HG03575 (cell line): ENCODE measurements around the gene STAB2.
"Not testable (repeated sequence)": the region's sequence is repeated elsewhere in the genome, so short reads cannot be mapped to it uniquely, and the experiment has no call there.

ENCODE experiments used
- ATAC-seq: cut with Tn5 transposase; IDR thresholded peaks from one replicate; pipeline ENCODE4 v1.9.1; 2021; ENCODE audit not compliant: unreplicated experiment, insufficient number of reproducible peaks, low FRiP score; ENCODE audit errors: extremely low read depth

STAB2 gene

DNA sequence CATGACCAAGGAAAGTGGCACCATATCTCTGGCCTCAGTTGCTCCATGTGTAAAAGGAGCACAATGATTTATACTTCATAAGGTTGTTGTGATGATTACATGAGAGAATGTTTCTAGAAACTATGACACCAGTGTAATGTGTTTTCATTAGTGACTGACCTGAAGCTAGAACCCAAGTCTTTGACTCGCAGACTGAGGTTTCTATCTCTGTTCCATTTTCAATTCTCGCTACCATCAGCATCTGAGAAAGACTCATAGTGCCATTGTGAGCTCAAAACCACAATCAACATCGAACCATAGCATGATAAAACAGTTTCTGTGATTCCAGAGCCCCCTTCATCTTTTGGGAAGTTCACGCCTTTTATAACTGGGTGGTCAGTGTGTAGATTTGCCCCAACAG is 53.8 kb downstream of the STAB2 start:
- ATAC-seq = no peak

DNA sequence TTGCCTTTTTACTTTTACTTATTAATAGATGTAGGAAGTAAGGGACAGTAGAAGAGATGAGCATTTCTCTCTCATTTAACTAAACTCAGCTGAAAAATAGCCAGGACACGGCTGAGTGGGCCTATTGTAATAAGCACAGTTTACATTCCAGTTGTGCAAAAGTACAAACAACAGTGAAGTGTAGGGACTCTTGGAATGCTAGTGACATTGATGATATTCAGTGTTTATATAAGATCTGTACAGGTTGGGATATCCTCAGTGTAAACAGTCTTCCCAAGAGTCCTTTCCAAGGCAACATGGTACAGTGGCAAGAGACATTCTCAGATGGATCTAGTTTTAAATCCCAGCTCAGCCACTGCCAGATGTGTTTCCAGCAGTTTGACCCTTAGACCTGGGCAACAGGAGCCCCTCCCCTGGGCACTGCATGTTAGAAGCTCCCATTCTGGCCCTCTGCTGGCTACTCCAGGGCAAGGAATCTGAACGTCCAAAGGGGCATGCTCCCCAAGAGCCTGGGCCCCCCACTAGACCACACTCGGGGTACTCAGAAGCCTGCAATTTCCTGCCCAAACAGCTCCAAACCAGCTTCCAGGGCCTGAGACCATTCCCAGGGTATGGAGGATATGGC is 55.3 kb downstream of the STAB2 start:
- ATAC-seq = no peak

DNA sequence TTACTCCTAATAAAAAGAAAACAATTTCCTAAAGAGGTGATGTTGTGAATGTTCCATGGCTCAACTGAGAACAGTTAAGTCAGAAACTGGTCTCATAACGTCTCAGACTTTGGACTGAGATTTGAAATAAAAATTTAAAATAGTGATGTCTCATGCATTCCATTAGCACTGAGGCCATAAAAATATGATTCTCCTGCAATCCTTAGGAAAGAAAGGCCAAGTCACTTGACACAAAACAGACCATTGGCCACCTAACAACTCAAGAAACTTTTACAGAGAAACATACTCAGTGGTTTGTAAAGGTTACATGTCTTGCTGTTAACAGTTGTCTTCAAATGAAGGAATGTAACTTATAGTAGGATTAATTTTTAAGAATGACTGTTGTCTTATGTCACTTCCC is 58.1 kb downstream of the STAB2 start:
- ATAC-seq = no peak

DNA sequence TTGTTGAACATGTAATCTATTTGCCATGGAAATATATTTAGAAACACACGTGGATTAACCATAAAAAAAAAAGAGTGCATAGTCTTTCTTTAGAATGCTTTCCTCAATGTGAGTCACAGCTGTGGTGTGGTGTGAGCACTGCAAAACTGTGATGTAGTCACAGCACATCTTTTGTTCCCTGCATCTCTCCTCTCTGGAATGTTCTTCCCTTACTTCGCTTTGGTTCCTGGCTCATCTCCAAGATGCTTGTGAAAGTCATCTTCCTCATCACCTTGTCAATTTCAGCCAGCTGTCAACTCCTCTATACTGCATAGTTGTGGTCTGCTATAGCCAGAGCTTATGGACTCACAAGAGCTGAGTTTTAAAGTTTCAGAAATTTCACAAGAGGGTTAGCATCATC is 60.2 kb downstream of the STAB2 start:
- no peak for ATAC-seq

DNA sequence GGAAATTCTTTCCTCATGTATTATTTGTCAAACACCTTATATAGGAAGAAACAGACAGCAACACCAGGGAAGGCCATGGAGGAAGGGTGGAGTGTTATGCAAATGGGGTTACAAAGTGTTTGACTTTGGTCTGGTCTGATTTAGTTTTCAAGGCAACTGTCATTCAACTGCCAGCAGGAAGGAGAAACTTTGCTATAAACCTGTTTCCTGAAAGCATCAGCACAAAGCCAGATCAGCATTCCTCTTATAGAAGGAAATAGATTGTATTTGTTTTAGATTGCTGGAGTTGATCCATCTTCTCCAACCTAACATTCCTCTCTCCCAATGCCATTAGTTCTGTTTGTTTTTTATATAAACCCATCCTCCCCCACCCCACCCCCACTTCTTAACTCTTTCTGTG is 65.7 kb downstream of the STAB2 start:
- ATAC-seq = no peak

DNA sequence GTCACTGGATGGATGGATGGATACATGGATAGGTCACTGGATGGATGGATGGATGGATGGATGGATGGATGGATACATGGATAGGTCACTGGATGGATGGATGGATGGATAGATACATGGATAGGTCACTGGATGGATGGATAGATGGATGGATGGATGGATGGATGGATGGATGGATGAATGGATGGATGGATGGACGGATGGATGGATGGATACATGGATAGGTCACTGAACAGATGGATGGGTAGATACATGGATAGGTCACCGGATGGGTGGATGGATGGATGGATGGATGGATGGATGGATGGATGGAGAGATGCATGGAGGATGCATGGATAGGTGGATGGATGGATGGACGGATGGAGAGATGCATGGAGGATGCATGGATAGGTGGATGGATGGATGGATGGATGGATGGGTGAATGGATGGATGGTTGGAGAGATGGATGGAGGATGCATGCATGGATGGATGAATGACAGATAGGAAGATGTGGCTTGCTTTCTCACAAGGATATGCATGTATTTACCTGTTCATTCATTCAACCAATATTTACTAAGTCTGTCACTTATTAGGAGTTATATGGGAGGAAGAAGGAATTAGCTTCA is 66.6 kb downstream of the STAB2 start:
- not testable (repeated sequence) for ATAC-seq

DNA sequence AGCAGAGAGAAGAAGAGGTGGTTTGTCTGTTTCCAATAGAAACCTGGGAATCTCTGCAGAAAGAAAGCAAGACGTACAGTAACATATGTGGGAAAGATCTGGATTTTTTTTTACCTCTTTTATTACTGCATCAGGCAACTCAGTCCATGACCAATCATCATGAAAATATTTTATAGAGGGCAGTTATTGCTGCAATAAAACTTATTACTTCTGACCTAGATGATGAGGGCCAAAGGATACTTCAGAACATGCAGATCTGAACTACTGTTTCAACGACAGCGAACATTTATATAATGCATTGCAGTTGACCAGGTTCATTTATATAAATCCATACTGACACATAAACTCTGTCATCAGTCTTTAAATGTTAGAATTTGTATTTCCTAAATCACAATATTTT is 67.7 kb downstream of the STAB2 start:
- no peak for ATAC-seq

DNA sequence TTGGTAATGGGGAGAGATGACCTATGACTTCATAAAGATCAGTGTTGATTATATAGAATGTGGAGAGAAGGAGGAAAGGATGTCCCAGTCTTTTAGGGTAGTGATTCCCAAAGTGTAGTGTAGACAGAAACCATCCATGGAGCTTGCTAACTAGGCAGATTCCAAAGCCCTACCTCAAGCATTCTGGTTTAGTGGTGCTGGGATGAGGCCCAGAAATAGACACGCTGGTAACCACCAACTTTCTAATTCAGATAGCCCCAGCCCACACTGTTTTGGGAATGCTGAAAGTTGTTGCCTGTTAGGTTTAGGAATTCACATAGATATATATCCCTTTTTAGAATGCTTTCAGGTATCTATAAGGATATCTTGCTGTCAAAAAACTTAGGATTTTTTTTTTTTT is 69.2 kb downstream of the STAB2 start:
- ATAC-seq = no peak

DNA sequence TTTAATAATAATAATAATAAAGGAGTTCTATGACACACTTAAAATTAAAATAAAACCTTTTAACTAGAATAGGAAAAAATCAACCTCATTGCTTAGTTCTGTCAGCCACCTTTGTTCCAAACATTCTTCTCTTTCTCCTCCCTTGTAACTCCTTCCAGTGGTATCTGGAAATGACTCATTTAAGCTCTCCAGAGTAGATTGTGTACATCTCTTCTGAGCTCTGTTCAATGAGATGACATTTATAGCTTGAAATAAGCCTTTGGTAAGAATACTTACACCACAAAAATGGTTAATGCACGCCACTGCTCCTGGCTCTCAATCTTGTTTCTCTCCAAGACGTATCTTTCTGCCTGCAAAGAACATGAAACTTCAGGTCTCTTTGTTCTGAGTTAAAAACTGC is 70.3 kb downstream of the STAB2 start:
- ATAC-seq = no peak

DNA sequence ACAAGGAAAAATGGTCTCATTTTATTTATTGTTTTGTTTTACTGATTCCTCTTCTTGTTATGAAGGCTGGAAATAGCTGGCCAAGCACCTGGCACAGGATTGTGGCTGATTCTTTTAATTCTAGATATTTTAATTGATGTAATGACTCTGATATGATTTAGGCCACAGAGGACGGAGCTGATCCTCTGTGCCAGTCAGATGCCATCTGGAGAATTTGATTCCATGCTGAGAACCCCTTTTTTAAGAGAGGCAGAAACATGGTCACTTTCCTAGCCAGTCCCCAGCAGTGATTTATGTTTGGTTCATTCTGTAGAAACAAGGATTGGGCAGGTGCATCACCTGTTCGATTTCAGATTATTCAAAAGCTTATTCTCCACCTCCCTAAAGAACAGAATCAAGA is 77.6 kb downstream of the STAB2 start:
- no peak for ATAC-seq

DNA sequence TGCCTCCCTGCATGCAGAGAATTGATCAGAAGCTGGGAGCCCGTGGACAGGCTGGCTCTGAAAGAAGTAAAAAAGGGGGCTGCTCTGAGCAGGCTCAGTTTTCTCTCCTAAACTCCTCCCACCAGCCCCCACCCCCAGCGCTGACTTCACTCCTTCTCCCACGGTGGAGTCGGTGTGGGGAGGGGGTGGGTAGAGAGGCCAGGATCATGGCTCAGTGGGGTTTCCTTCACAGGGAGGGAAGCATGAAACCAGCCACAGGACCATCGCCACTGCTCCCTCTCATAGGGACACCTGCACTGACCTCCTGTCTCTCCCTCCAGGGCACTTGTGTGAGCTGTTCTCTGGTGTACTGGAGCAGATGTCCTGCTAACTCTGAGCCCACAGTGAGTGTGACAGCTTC is 78.9 kb downstream of the STAB2 start:
- no peak for ATAC-seq

DNA sequence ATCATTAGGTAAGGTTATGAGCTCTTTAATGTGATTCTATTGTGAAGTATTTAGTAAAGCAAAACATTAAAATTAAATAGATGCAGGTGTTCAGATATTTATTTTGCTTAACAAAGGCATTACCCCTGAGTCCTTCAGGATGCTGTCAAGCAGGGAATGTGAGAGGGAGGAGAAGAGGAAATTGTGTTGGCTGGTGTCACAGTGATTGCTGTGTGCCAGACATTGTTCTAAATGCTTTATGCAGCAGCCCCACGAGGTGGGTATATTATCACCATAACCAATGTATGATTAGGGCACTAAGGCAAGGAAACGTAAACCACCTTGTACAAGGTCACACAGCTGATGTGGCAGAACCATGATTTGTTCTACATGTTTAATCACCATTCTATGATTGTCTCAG is 80.1 kb downstream of the STAB2 start:
- ATAC-seq = no peak

DNA sequence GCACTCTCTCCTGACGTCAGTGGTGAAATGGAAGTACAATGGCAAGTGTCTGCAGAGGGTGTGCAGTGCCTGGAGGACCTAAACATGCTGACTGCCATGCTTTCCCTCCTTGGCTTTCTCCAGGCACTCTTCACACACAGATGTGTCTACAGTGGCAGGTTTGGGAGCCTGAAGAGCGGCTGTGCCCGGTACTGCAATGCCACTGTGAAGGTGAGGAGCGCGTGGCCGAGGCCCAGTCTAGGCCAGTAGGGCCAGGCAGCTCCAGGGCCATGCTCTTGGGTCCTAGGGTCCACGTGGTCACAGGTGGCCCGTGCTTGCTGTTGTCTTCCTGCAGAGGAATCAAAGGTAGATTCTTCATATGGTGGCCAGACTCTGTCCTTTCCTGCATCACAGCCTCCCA is 81.4 kb downstream of the STAB2 start:
- no peak for ATAC-seq

DNA sequence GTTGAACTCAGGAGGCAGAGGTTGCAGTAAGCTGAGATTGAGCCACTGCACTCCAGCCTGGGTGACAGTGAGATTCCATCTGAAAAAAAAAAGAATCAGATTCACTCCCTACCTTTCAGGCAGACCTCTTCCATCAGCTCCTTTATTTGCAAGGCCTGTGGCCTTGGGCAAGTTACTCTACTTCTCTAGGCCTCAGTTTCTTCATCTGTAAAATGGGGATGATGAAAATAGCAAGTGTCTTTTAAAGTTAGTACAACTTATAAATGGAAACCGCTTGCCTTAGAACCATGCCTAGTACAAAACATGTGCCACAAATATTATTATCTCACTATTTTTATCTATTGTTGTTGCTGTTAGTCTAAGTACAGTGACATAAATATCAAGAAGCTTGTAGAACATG is 84.3 kb downstream of the STAB2 start:
- no peak for ATAC-seq

DNA sequence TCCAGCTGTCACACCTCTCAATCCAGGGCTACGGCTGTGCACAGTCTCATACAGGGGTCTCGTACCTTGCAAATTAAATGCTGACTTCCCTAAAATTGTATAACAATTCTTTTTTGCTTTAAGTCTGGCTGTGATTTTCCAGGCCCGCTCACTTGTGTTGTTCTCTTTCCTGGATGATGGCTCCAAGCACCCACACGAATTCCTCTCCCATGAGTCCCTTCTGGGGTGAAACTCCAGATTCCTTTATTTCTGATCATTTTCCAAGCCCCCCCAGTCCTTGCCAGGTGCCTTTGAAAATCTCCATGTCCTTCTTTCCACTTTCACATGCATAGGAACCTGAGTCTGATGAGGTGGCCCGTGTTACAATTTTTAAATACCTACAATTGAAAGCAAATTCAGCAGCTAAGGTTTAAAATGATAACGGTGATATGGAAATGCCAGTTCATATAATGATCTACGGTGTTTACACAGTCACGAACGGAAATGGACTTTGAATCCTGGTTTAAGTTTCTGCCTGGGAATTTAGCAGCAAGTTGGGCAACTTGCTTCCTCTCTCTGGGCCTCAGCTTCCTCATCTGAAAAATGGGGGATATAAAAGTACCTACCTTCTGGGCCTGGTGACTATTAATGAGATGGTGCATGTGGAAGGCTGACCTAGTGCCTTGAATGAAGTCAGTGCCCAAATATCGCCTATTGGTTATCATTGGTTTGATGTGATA is 85.5 kb downstream of the STAB2 start:
- no peak for ATAC-seq

DNA sequence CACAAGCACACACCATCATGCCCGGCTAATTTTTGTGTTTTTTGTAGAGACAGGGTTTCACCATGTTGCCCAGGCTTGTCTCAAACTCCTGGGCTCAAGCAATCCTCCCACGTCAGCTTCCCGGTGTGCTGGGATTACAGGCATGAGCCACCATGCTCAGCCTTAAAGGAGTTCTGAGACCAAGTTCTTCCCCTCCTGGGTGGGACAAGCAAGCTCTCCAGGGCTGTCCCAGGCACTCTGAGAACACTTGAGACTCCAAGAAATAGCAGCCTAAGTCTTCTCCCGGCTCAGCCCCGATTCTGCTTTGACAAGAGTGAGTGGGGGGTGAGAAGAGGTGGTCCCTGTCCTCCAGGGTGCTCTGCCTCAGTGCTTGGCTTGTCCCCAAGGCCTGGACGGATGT is 86.4 kb downstream of the STAB2 start:
- ATAC-seq = no peak

DNA sequence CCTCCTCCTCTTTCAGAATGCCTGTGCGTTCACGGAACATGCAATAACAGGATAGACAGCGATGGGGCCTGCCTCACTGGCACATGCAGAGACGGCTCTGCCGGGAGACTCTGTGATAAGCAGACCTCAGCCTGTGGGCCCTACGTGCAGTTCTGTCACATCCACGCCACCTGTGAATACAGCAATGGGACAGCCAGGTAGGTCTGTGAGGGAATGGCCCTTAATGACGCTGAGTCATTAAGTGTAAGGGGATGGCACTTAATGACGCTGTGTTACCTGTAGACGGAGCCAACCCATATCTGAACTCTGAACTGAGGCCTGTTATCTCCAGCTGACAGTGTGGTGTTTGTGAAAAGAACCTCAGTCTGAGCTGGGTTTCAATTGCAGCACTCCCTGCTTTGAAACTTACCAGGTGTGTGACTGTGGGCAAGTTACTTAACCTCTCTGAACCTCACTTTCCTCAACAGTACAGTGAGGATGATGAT is 86.9 kb downstream of the STAB2 start:
- ATAC-seq = no peak

DNA sequence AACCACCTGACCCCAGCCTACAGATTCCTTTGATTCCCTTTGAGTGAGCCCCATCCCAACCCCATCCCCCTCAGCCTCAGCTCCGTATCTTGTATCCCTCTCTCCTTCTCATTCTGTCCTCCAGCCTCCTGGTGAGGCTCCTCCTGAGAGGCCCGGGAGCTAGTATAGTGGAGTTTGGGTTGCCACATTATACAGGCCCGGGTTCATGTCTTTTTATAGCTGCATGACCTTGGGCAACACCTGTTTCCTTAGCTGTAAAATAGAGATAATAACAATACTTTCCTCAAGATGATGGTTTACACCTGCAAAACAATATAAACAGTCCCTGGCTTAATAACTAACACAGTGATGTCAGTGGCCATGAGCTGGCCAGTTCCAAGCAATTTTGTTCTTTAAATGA is 89.8 kb downstream of the STAB2 start:
- no peak for ATAC-seq

DNA sequence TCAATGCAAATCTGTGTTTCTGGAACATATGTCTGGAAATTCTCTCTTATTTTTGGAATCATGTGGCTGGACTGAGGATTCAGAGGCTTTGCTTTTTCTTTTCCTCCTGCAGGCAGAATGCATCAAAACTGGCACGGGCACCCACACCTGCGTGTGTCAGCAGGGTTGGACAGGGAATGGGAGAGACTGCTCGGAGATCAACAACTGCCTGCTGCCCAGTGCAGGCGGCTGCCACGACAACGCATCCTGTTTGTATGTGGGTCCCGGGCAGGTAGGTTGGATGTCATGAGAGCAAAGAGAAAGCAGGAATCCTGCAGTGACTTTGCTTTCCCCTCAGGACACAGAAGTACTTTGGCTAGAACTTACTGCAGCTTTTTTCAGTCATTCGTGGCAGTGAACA is 90.3 kb downstream of the STAB2 start:
- no peak for ATAC-seq

DNA sequence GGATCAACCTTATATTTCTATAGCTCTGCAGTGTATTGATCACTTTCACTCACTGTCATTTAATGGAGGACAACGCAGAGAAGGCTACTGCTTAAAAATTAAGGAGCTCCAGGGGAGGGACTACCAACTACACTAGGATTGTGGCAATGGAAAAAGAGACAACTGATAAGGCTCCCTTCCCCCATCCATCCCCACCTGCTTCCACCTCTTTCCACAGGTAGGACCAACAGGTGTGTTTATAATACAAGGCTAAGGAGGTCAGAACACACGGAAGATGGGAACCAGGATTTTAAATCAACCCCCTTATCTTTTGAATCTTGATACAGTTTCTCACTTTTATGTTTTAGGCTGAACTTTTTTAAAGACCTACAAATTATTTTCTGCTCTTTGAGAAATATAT is 90.8 kb downstream of the STAB2 start:
- ATAC-seq = no peak
